Measurements from ENCODE around the gene EYS. TPM values are rescaled to one million over a fixed set of nuclear protein-coding genes. Genes with fewer than 3 reads are reported as not detected.

EYS gene
- polyA plus RNA-seq, 2 of the 4 experiments (the other 2 are of a cell fraction) = 0.03 to 0.06 TPM

GRCh38 chr6:63864061-63864460, 1843.0 kb downstream of the EYS start (continued):
- TF ChIP-seq EHMT2 (IDR thresholded peaks at IDR 0.05; ENCODE audit: low read depth) (no peak), E2F6 (IDR thresholded peaks at IDR 0.05; ENCODE audit: borderline replicate concordance, low read depth) (no peak), EP300 (IDR thresholded peaks at IDR 0.05) (no peak), HOXB5 (CRISPR knock-in tag; IDR thresholded peaks at IDR 0.05) (no peak)

GRCh38 chr6:63862486-63863198, 1844.4 kb downstream of the EYS start:
- Histone ChIP-seq H3K4me2 (no peak overlapping the region), H3K27ac (no peak overlapping the region), H3K9me3 (no peaks in the 10 kb centered on the region), H3K4me3 (no peak overlapping the region), H3K4me1 (no peaks in the 10 kb centered on the region)
- DNase-seq (ENCODE audit: low read depth in 1 of 2, low spot score in 1 of 2) = no peak
- 38% methylated on average over 3 of the region's 3 CpGs for WGBS (ENCODE audit: missing lambda C conversion rate)
- FAIRE-seq = no peak
- POLR2A ChIA-PET = no interaction called here
- ATAC-seq = no peak
- TF ChIP-seq SMC3 (IDR thresholded peaks at IDR 0.05) = no peak
- TF ChIP-seq BCL3 (IDR thresholded peaks at IDR 0.05) = no peak
- no peak for TF ChIP-seq HOXA7 (CRISPR knock-in tag; IDR thresholded peaks at IDR 0.05)
- TF ChIP-seq PHF8 (IDR thresholded peaks at IDR 0.05; ENCODE audit: borderline replicate concordance, low read depth) = no peak
- TF ChIP-seq USF2 (IDR thresholded peaks at IDR 0.05) = no peak
- no peak for TF ChIP-seq JUNB (IDR thresholded peaks at IDR 0.05)
- CTCF ChIA-PET = interaction anchor here (0.7 kb wide), 2 partner anchors 44 to 54 kb away, joined by 3 read pairs; no protein-coding TSS in a partner anchor

- no peaks in the 10 kb centered on the region for H3K9me3 ChIP-seq
- WGBS (ENCODE audit: missing lambda C conversion rate) = 62% methylated on average over 4 of the region's 4 CpGs
- TF ChIP-seq HMGXB4 (CRISPR knock-in tag; IDR thresholded peaks at IDR 0.05; ENCODE audit: borderline replicate concordance) = no peak
- no peak for TF ChIP-seq E2F6 (IDR thresholded peaks at IDR 0.05; ENCODE audit: borderline replicate concordance, low read depth)
- no peak for TF ChIP-seq NPAS2 (CRISPR knock-in tag; IDR thresholded peaks at IDR 0.05; ENCODE audit: borderline replicate concordance)
- no peak for TF ChIP-seq ZNF302 (CRISPR knock-in tag; IDR thresholded peaks at IDR 0.05)
- TF ChIP-seq MAX (IDR thresholded peaks at IDR 0.05) = no peak
- no peak for TF ChIP-seq TP53 (CRISPR knock-in tag; IDR thresholded peaks at IDR 0.05)
- TF ChIP-seq POLR2A (IDR thresholded peaks at IDR 0.05; ENCODE audit: low read length) = no peak
- TF ChIP-seq NFE2L2 (conservative IDR thresholded peaks at IDR 0.05; ENCODE audit: low read length) = no peak
- H3K4me2 ChIP-seq = no peak overlapping the region
- FAIRE-seq (no peak), DNase-seq (ENCODE audit: low read depth in 1 of 2, low spot score in 1 of 2) (no peak), ATAC-seq (no peak)
- ChIA-PET CTCF (interaction anchor here (1.2 kb wide), 1 partner anchor 10 kb away, joined by 3 read pairs; no protein-coding TSS in a partner anchor), POLR2A (no interaction called here)
- H3K4me3 ChIP-seq = no peak overlapping the region
- H3K27ac ChIP-seq = no peak overlapping the region
- H3K4me1 ChIP-seq = no peaks in the 10 kb centered on the region
Observed at GRCh38 chr6:63859528-63859927, 1847.5 kb downstream of the EYS start.

Data from A549 (cell line).